Measurements from ENCODE around the gene TMA16.
"Not testable (repeated sequence)": the region's sequence is repeated elsewhere in the genome, so short reads cannot be mapped to it uniquely, and the experiment has no call there.

TMA16 gene

DNA sequence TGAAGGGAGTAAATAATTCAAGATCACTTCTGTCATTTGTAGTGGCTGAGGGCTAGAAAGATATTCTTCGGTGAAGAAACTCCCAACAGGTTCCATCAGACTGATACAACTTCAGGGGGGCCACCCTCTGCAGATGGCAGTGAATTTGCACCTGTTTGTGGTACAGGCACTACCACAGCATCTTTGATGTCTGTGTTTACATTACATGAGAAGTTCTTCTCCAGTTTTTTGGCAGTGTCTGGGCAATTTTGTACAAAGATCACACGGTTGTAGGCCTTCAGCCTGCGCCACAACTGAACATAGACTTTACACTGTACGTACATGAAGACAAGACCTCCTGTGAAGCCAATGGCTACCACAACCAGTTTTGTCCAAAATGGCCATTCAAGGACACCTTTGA lies 34.2 kb downstream of the TMA16 start:
- no peak for DNase-seq (ENCODE audit: low read depth)
- TF ChIP-seq, protein P1, sequence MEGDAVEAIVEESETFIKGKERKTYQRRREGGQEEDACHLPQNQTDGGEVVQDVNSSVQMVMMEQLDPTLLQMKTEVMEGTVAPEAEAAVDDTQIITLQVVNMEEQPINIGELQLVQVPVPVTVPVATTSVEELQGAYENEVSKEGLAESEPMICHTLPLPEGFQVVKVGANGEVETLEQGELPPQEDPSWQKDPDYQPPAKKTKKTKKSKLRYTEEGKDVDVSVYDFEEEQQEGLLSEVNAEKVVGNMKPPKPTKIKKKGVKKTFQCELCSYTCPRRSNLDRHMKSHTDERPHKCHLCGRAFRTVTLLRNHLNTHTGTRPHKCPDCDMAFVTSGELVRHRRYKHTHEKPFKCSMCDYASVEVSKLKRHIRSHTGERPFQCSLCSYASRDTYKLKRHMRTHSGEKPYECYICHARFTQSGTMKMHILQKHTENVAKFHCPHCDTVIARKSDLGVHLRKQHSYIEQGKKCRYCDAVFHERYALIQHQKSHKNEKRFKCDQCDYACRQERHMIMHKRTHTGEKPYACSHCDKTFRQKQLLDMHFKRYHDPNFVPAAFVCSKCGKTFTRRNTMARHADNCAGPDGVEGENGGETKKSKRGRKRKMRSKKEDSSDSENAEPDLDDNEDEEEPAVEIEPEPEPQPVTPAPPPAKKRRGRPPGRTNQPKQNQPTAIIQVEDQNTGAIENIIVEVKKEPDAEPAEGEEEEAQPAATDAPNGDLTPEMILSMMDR (IDR thresholded peaks at IDR 0.05; ENCODE audit: control insufficient read depth, insufficient read depth, low read depth, low read length, missing control alignments), result no peak
- H3K4me3 ChIP-seq (ENCODE audit: control insufficient read depth, low read depth, low read length), result no peak overlapping the region

DNA sequence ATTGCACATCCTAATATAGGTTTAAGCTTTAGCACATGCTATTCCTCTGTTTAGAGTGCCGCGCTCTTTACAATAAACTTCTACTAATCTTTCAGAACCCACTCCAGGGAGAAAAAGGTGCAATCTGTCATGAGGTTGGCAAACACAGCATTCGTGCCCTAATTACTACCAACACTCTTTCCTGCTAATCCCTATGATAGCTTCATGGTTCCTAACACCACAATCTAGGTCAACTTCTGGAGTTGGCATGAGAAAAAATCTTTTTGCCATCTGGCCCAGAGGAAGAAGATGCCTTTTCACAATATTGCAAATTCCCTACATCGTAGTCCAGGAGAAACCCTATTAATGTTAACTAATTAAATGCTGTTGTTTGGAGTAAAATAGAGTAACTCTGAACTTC lies 39.6 kb downstream of the TMA16 start:
- TF ChIP-seq, protein P1 (IDR thresholded peaks at IDR 0.05; ENCODE audit: control insufficient read depth, insufficient read depth, low read depth, low read length, missing control alignments), result no peak
- DNase-seq (ENCODE audit: low read depth), result no peak
- H3K4me3 ChIP-seq (ENCODE audit: control insufficient read depth, low read depth, low read length), result no peak overlapping the region

DNA sequence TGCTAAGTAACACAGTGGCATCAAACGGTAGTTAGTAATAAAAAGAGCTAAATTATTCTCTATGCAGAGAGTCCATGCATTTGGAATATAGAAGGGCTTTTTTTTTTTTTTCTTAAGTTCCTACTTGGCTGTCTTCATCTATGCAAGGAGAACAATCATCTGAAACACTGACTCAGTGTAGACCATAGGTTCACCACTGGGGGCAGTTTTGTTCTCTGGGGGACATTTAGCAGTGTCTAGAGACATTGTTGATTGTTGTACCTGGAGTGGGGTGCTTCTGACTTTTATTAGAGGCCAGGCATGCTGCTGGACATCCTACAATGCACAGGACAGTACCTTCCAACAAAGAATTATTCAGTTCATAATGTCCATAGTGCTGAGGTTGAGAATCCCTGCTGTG lies 41.2 kb downstream of the TMA16 start:
- no peak for DNase-seq (ENCODE audit: low read depth)
- TF ChIP-seq, protein P1 (IDR thresholded peaks at IDR 0.05; ENCODE audit: control insufficient read depth, insufficient read depth, low read depth, low read length, missing control alignments), result no peak
- H3K4me3 ChIP-seq (ENCODE audit: control insufficient read depth, low read depth, low read length), result no peak overlapping the region

DNA sequence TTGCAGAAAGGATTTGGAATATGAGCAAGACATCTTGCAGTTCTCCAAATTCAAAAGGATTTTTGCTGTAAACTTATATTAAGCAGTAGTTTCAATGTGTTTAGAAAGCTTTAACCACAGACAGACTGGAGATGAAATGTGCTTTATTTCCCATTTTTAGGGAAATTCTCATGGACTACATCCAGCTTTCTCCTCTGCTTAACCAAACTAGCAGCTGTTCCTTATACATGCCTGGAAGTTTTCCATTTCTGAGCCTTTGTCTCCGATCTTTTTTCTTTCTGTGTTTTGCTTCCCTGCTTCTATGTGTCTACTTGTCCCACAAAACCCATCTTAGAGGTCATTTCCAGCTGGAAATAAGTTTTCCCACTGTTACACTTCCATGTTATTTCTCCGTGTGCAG lies 41.6 kb downstream of the TMA16 start:
- DNase-seq (ENCODE audit: low read depth), result no peak
- H3K4me3 ChIP-seq (ENCODE audit: control insufficient read depth, low read depth, low read length), result no peak overlapping the region
- TF ChIP-seq, protein P1 (IDR thresholded peaks at IDR 0.05; ENCODE audit: control insufficient read depth, insufficient read depth, low read depth, low read length, missing control alignments), result no peak

DNA sequence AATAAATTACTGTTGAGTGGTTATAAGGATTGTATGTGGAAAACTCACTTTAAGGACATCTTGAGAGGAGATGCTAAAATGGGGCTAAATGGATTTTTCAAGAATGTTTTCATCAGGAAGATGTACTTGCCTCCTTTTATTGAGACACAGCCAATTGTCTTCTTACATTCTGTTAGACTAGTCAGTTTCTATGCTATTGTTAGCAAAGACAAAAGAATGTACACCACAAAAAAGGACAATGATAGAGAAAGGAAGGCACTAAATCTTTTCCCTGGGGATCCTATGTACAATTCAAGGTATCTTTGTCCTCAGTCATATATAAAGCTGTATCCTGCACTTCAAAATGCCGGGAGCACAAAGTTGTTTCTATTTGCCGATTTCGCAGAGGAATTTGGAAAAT lies 42.6 kb downstream of the TMA16 start:
- TF ChIP-seq, protein P1 (IDR thresholded peaks at IDR 0.05; ENCODE audit: control insufficient read depth, insufficient read depth, low read depth, low read length, missing control alignments), result no peak
- H3K4me3 ChIP-seq (ENCODE audit: control insufficient read depth, low read depth, low read length), result no peak overlapping the region
- no peak for DNase-seq (ENCODE audit: low read depth)

DNA sequence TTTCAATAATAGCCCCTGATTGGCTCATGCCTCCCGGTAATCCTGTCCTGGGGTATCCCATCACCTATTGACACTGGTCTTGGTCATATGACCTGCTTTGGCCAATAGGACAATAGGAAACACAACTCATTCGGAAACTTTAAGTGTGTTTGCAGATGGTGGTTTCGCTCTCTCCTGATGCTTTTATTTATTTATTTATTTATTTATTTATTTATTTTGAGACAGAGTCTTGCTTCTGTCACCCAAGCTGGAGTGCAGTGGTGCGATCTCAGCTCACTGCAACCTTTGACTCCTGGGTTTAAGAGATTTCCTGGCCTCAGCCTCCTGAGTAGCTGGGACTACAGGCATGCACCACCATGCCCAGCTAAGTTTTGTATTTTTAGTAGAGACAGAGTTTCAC lies 44.3 kb downstream of the TMA16 start:
- not testable (repeated sequence) for H3K4me3 ChIP-seq (ENCODE audit: control insufficient read depth, low read depth, low read length); DNase-seq (ENCODE audit: low read depth)

DNA sequence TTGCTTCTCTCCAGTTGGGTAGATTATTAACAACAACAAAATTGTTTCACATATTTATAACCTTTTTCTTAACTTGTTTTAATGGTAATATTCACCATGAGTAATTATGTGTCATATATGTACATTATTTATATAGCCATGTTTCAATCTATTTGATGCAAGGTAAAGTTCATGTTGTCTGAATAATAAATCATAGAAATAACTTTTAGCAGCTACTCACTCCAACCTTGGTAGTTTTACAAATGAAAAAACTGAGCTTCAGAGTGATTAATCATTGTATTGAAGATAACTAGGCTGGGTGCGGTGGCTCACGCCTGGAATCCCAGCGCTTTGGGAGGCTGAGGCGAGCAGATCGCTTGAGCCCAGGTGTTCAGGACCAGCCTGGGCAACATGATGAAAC lies 46.0 kb downstream of the TMA16 start:
- TF ChIP-seq, protein P1 (IDR thresholded peaks at IDR 0.05; ENCODE audit: control insufficient read depth, insufficient read depth, low read depth, low read length, missing control alignments), result no peak
- DNase-seq (ENCODE audit: low read depth), result no peak
- no peak overlapping the region for H3K4me3 ChIP-seq (ENCODE audit: control insufficient read depth, low read depth, low read length)
